ENCODE data around the gene XPNPEP2. TPM values are rescaled to one million over a fixed set of nuclear protein-coding genes. Genes with fewer than 3 reads are reported as not detected.

Gene XPNPEP2
- total RNA-seq, 1 experiment from 2014 or later: 0.10 TPM

- Histone ChIP-seq H3K27me3 (ENCODE audit: control insufficient read depth, insufficient read depth, low read length) (no peaks in the 10 kb centered on the region), H3K4me3 (ENCODE audit: insufficient read depth, low read depth, low read length) (no peak overlapping the region), H3K36me3 (replicated peaks; ENCODE audit: control insufficient read depth, insufficient read depth, low read length) (no peaks in the 10 kb centered on the region)
- no peak for DNase-seq
Observed at GRCh38 chrX:129786210-129786651, 47.5 kb downstream of the XPNPEP2 start.

- Histone ChIP-seq H3K27me3 (ENCODE audit: control insufficient read depth, insufficient read depth, low read length) (no peaks in the 10 kb centered on the region), H3K36me3 (replicated peaks; ENCODE audit: control insufficient read depth, insufficient read depth, low read length) (no peaks in the 10 kb centered on the region), H3K4me3 (ENCODE audit: insufficient read depth, low read depth, low read length) (no peak overlapping the region)
- DNase-seq: no peak
Observed at GRCh38 chrX:129787336-129788055, 48.7 kb downstream of the XPNPEP2 start.

- Histone ChIP-seq H3K36me3 (replicated peaks; ENCODE audit: control insufficient read depth, insufficient read depth, low read length) (no peaks in the 10 kb centered on the region), H3K27me3 (ENCODE audit: control insufficient read depth, insufficient read depth, low read length) (no peaks in the 10 kb centered on the region)
- DNase-seq: no peak
Observed at GRCh38 chrX:129788527-129788926, 49.7 kb downstream of the XPNPEP2 start.

GRCh38 chrX:129790146-129790545 is 51.4 kb downstream of the XPNPEP2 start:
- DNase-seq: no peak
- no peaks in the 10 kb centered on the region for H3K27me3 ChIP-seq (ENCODE audit: control insufficient read depth, insufficient read depth, low read length)
- no peak overlapping the region for H3K4me3 ChIP-seq (ENCODE audit: insufficient read depth, low read depth, low read length)
- no peaks in the 10 kb centered on the region for H3K36me3 ChIP-seq (replicated peaks; ENCODE audit: control insufficient read depth, insufficient read depth, low read length)

More at GRCh38 chrX:129788527-129788926, 49.7 kb downstream of the XPNPEP2 start:
- H3K4me3 ChIP-seq (ENCODE audit: insufficient read depth, low read depth, low read length): no peak overlapping the region

GRCh38 chrX:129790808-129791207 is 52.0 kb downstream of the XPNPEP2 start:
- Histone ChIP-seq H3K4me3 (ENCODE audit: insufficient read depth, low read depth, low read length) (no peak overlapping the region), H3K27me3 (ENCODE audit: control insufficient read depth, insufficient read depth, low read length) (no peaks in the 10 kb centered on the region), H3K36me3 (replicated peaks; ENCODE audit: control insufficient read depth, insufficient read depth, low read length) (no peaks in the 10 kb centered on the region)
- no peak for DNase-seq

GRCh38 chrX:129791336-129791735 is 52.6 kb downstream of the XPNPEP2 start:
- DNase-seq: no peak
- no peak overlapping the region for H3K4me3 ChIP-seq (ENCODE audit: insufficient read depth, low read depth, low read length)
- no peaks in the 10 kb centered on the region for H3K27me3 ChIP-seq (ENCODE audit: control insufficient read depth, insufficient read depth, low read length)
- H3K36me3 ChIP-seq (replicated peaks; ENCODE audit: control insufficient read depth, insufficient read depth, low read length): no peaks in the 10 kb centered on the region

GRCh38 chrX:129791961-129792570 is 53.3 kb downstream of the XPNPEP2 start:
- no peak for DNase-seq
- no peak overlapping the region for H3K4me3 ChIP-seq (ENCODE audit: insufficient read depth, low read depth, low read length)
- no peaks in the 10 kb centered on the region for H3K27me3 ChIP-seq (ENCODE audit: control insufficient read depth, insufficient read depth, low read length)
- H3K36me3 ChIP-seq (replicated peaks; ENCODE audit: control insufficient read depth, insufficient read depth, low read length): no peaks in the 10 kb centered on the region

- H3K36me3 ChIP-seq (replicated peaks; ENCODE audit: control insufficient read depth, insufficient read depth, low read length): no peaks in the 10 kb centered on the region; the same call in 1 of the 2 replicates
- H3K4me3 ChIP-seq (ENCODE audit: insufficient read depth, low read depth, low read length): no peak overlapping the region
- H3K27me3 ChIP-seq (ENCODE audit: control insufficient read depth, insufficient read depth, low read length): no peaks in the 10 kb centered on the region
- no peak for DNase-seq
Observed at GRCh38 chrX:129792586-129793291, 54.0 kb downstream of the XPNPEP2 start.

- DNase-seq: peak; percentile 65
- H3K4me3 ChIP-seq (ENCODE audit: insufficient read depth, low read depth, low read length): no peak overlapping the region
- peaks cover 1% of the 10 kb centered on the region; the same call in 1 of the 2 replicates for H3K36me3 ChIP-seq (replicated peaks; ENCODE audit: control insufficient read depth, insufficient read depth, low read length)
- H3K27me3 ChIP-seq (ENCODE audit: control insufficient read depth, insufficient read depth, low read length): no peaks in the 10 kb centered on the region
Observed at GRCh38 chrX:129793604-129794191, 54.9 kb downstream of the XPNPEP2 start.

GRCh38 chrX:129795584-129795983 is 56.8 kb downstream of the XPNPEP2 start:
- DNase-seq: no peak
- Histone ChIP-seq H3K4me3 (ENCODE audit: insufficient read depth, low read depth, low read length) (no peak overlapping the region), H3K27me3 (ENCODE audit: control insufficient read depth, insufficient read depth, low read length) (no peaks in the 10 kb centered on the region), H3K36me3 (replicated peaks; ENCODE audit: control insufficient read depth, insufficient read depth, low read length) (peaks cover 2% of the 10 kb centered on the region; the same call in 1 of the 2 replicates)

GRCh38 chrX:129797251-129797906 is 58.6 kb downstream of the XPNPEP2 start:
- Histone ChIP-seq H3K36me3 (replicated peaks; ENCODE audit: control insufficient read depth, insufficient read depth, low read length) (peaks cover 2% of the 10 kb centered on the region; the same call in 1 of the 2 replicates), H3K27me3 (ENCODE audit: control insufficient read depth, insufficient read depth, low read length) (no peaks in the 10 kb centered on the region), H3K4me3 (ENCODE audit: insufficient read depth, low read depth, low read length) (no peak overlapping the region)
- no peak for DNase-seq

- H3K36me3 ChIP-seq (replicated peaks; ENCODE audit: control insufficient read depth, insufficient read depth, low read length): peaks cover 2% of the 10 kb centered on the region; the same call in 1 of the 2 replicates
- H3K4me3 ChIP-seq (ENCODE audit: insufficient read depth, low read depth, low read length): no peak overlapping the region
- H3K27me3 ChIP-seq (ENCODE audit: control insufficient read depth, insufficient read depth, low read length): no peaks in the 10 kb centered on the region
- DNase-seq: no peak
Observed at GRCh38 chrX:129798456-129798855, 59.7 kb downstream of the XPNPEP2 start.

GRCh38 chrX:129798888-129799287 is 60.1 kb downstream of the XPNPEP2 start:
- Histone ChIP-seq H3K4me3 (ENCODE audit: insufficient read depth, low read depth, low read length) (no peak overlapping the region), H3K27me3 (ENCODE audit: control insufficient read depth, insufficient read depth, low read length) (no peaks in the 10 kb centered on the region), H3K36me3 (replicated peaks; ENCODE audit: control insufficient read depth, insufficient read depth, low read length) (peaks cover 2% of the 10 kb centered on the region; the same call in 1 of the 2 replicates)
- no peak for DNase-seq

- Histone ChIP-seq H3K27me3 (ENCODE audit: control insufficient read depth, insufficient read depth, low read length) (no peaks in the 10 kb centered on the region), H3K36me3 (replicated peaks; ENCODE audit: control insufficient read depth, insufficient read depth, low read length) (peaks cover 2% of the 10 kb centered on the region), H3K4me3 (ENCODE audit: insufficient read depth, low read depth, low read length) (no peak overlapping the region)
- no peak for DNase-seq
Observed at GRCh38 chrX:129800186-129800585, 61.4 kb downstream of the XPNPEP2 start.
